Choroid plexus epithelial cell (primary cell): ENCODE measurements around the gene USP5.
"Not testable (repeated sequence)": the region's sequence is repeated elsewhere in the genome, so short reads cannot be mapped to it uniquely, and the experiment has no call there.

ENCODE experiments used
- DNase-seq: peaks from one replicate; pipeline ENCODE4 v3.0.0-alpha.2; 2010; ENCODE audit warnings: low read depth
- H3K4me3 ChIP-seq: 2 replicates; pipeline ENCODE4 v1.5.1; 2011; ENCODE audit warnings: low read depth, mild to moderate bottlenecking, control low read depth, low read length, moderate library complexity
- CTCF ChIP-seq: conservative IDR thresholded peaks from 2 replicates; pipeline ENCODE4 v1.5.1; 2011; ENCODE audit warnings: low read depth, mild to moderate bottlenecking, control low read depth, inconsistent platforms, low read length, moderate library complexity

Gene USP5

GRCh38 chr12:6884539-6884938 lies 32.6 kb downstream of the USP5 start:
- no peak overlapping the region for H3K4me3 ChIP-seq
- no peak for DNase-seq
- no peak for TF ChIP-seq CTCF

- not testable (repeated sequence) for H3K4me3 ChIP-seq, DNase-seq
These were observed 34.5 kb downstream of the USP5 start for GRCh38 chr12:6886206-6886999.

- H3K4me3 ChIP-seq = no peak overlapping the region
- no peak for DNase-seq
- no peak for TF ChIP-seq CTCF
These were observed 35.5 kb downstream of the USP5 start for GRCh38 chr12:6887460-6887859.

GRCh38 chr12:6888360-6888759 lies 36.4 kb downstream of the USP5 start:
- no peak for DNase-seq
- no peak overlapping the region for H3K4me3 ChIP-seq
- no peak for TF ChIP-seq CTCF

- DNase-seq, H3K4me3 ChIP-seq: not testable (repeated sequence)
These were observed 36.8 kb downstream of the USP5 start for GRCh38 chr12:6888794-6889193.

GRCh38 chr12:6889775-6890573 lies 38.0 kb downstream of the USP5 start:
- not testable (repeated sequence) for H3K4me3 ChIP-seq, DNase-seq

GRCh38 chr12:6890789-6891645 lies 39.1 kb downstream of the USP5 start:
- TF ChIP-seq CTCF = peak; percentile 59
- H3K4me3 ChIP-seq = peak overlapping the region; percentile 58
- peak; percentile 97 for DNase-seq

GRCh38 chr12:6891646-6892001 lies 39.7 kb downstream of the USP5 start:
- H3K4me3 ChIP-seq = peak overlapping the region; percentile 58
- no peak for TF ChIP-seq CTCF
- no peak for DNase-seq

GRCh38 chr12:6892683-6893082 lies 40.7 kb downstream of the USP5 start:
- DNase-seq = not testable (repeated sequence)

More at GRCh38 chr12:6892683-6893082, 40.7 kb downstream of the USP5 start:
- not testable (repeated sequence) for H3K4me3 ChIP-seq
